Mesendoderm (in vitro differentiated cells): ENCODE measurements around the gene DDR1.
"Not testable (repeated sequence)": the region's sequence is repeated elsewhere in the genome, so short reads cannot be mapped to it uniquely, and the experiment has no call there.

Experiments used
- DNase-seq: peaks from one replicate; pipeline ENCODE4 v3.0.0; 2013
- H2AK5ac ChIP-seq: 2 replicates; pipeline ENCODE4 v1.6.1; 2013; ENCODE audit warnings: low read length, inconsistent platforms
- H2BK120ac ChIP-seq: 2 replicates; pipeline ENCODE4 v1.6.1; 2013; ENCODE audit warnings: low read depth, mild to moderate bottlenecking, low read length, moderate library complexity, mixed read lengths
- H2BK15ac ChIP-seq: replicated peaks from 2 replicates; pipeline ENCODE4 v1.6.1; 2013; ENCODE audit warnings: low read depth, mild to moderate bottlenecking, moderate library complexity
- H2BK5ac ChIP-seq: 2 replicates; pipeline ENCODE4 v1.6.1; 2013; ENCODE audit warnings: low read length, inconsistent platforms
- H3K18ac ChIP-seq: 2 replicates; pipeline ENCODE4 v1.6.1; 2013; ENCODE audit warnings: mild to moderate bottlenecking, low read length, mixed read lengths
- H3K23ac ChIP-seq: one replicate; pipeline ENCODE4 v1.6.1; 2013; ENCODE audit warnings: low read length
- H3K27ac ChIP-seq: 2 replicates; pipeline ENCODE4 v1.5.1; 2013; ENCODE audit warnings: low read depth, mild to moderate bottlenecking, inconsistent platforms, low read length, moderate library complexity
- H3K27me3 ChIP-seq: 2 replicates; pipeline ENCODE4 v1.6.1; 2013; ENCODE audit warnings: low read length, control low read depth, mild to moderate bottlenecking, inconsistent platforms; ENCODE audit not compliant: insufficient read depth, poor library complexity
- H3K36me3 ChIP-seq: 2 replicates; pipeline ENCODE4 v1.6.1; 2013; ENCODE audit warnings: low read length, inconsistent platforms; ENCODE audit not compliant: control insufficient read depth, insufficient read depth
- H3K4ac ChIP-seq: one replicate; pipeline ENCODE4 v1.6.1; 2013; ENCODE audit warnings: low read depth, mild to moderate bottlenecking, low read length, moderate library complexity
- H3K4me1 ChIP-seq: 2 replicates; pipeline ENCODE4 v1.6.1; 2013; ENCODE audit warnings: low read depth, low read length, inconsistent platforms; ENCODE audit not compliant: control insufficient read depth
- H3K4me2 ChIP-seq: 2 replicates; pipeline ENCODE4 v1.6.1; 2013; ENCODE audit warnings: low read length
- H3K4me3 ChIP-seq: 2 replicates; pipeline ENCODE4 v1.5.1; 2013; ENCODE audit warnings: mild to moderate bottlenecking, low read length
- H3K56ac ChIP-seq: one replicate; pipeline ENCODE4 v1.6.1; 2013; ENCODE audit warnings: low read length
- H3K79me1 ChIP-seq: 2 replicates; pipeline ENCODE4 v1.6.1; 2013; ENCODE audit warnings: low read length, inconsistent platforms
- H3K79me2 ChIP-seq: 2 replicates; pipeline ENCODE4 v1.6.1; 2013; ENCODE audit warnings: mild to moderate bottlenecking, low read length; ENCODE audit not compliant: control insufficient read depth, insufficient read depth
- H3K9ac ChIP-seq: 2 replicates; pipeline ENCODE4 v1.6.1; 2013; ENCODE audit warnings: low read length, inconsistent platforms
- H4K5ac ChIP-seq: one replicate; pipeline ENCODE4 v1.6.1; 2013; ENCODE audit warnings: low read length
- H4K8ac ChIP-seq: one replicate; pipeline ENCODE4 v1.6.1; 2013; ENCODE audit warnings: low read depth, mild to moderate bottlenecking, control low read depth, low read length, moderate library complexity
- WGBS: extraction: QIAGEN DNeasy Blood & Tissue Kit; methylation state at CpG from one replicate; pipeline ENCODE4 v1.1.7; 2013; ENCODE audit warnings: low lambda C conversion rate, missing lambda C conversion rate; ENCODE audit not compliant: insufficient coverage; ENCODE audit errors: extremely low coverage; 5-methylcytosine and 5-hydroxymethylcytosine counted together

DDR1 gene

GRCh38 chr6:30855429-30856075, 28.8 kb upstream of the DDR1 start:
- DNase-seq = no peak
- no peak overlapping the region for H3K4me2 ChIP-seq
- WGBS = no CpG with 5 or more reads among the region's 6 CpGs
- no peak overlapping the region for H2BK15ac ChIP-seq
- H3K27ac ChIP-seq = no peak overlapping the region
- H4K5ac ChIP-seq = no peak overlapping the region
- H2BK120ac ChIP-seq = no peak overlapping the region
- H3K79me2 ChIP-seq = no peaks in the 10 kb centered on the region
- no peak overlapping the region for H3K18ac ChIP-seq
- H3K27me3 ChIP-seq = no peaks in the 10 kb centered on the region
- H3K4ac ChIP-seq = no peak overlapping the region
- H2AK5ac ChIP-seq = no peak overlapping the region
- no peak overlapping the region for H4K8ac ChIP-seq
- no peaks in the 10 kb centered on the region for H3K36me3 ChIP-seq
- no peak overlapping the region for H2BK5ac ChIP-seq
- H3K4me3 ChIP-seq = no peak overlapping the region
- no peaks in the 10 kb centered on the region for H3K4me1 ChIP-seq
- no peak overlapping the region for H3K56ac ChIP-seq
- no peak overlapping the region for H3K9ac ChIP-seq
- no peak overlapping the region for H3K23ac ChIP-seq
- H3K79me1 ChIP-seq = no peaks in the 10 kb centered on the region

GRCh38 chr6:30857112-30857511, 27.2 kb upstream of the DDR1 start:
- H2BK120ac ChIP-seq = no peak overlapping the region
- H3K9ac ChIP-seq = no peak overlapping the region
- no peak overlapping the region for H3K23ac ChIP-seq
- no peaks in the 10 kb centered on the region for H3K79me1 ChIP-seq
- H2BK15ac ChIP-seq = no peak overlapping the region
- no peak overlapping the region for H3K18ac ChIP-seq
- WGBS = no CpG with 5 or more reads among the region's 5 CpGs
- H3K4me3 ChIP-seq = no peak overlapping the region
- H4K5ac ChIP-seq = no peak overlapping the region
- no peak overlapping the region for H4K8ac ChIP-seq
- no peaks in the 10 kb centered on the region for H3K4me1 ChIP-seq
- no peak overlapping the region for H3K27ac ChIP-seq
- H3K4ac ChIP-seq = no peak overlapping the region
- H3K79me2 ChIP-seq = no peaks in the 10 kb centered on the region
- no peaks in the 10 kb centered on the region for H3K36me3 ChIP-seq
- no peak overlapping the region for H2BK5ac ChIP-seq
- H2AK5ac ChIP-seq = no peak overlapping the region
- no peak overlapping the region for H3K4me2 ChIP-seq
- H3K56ac ChIP-seq = no peak overlapping the region
- no peak for DNase-seq
- H3K27me3 ChIP-seq = no peaks in the 10 kb centered on the region

- Histone ChIP-seq H3K4me1 (no peaks in the 10 kb centered on the region), H3K27me3 (no peaks in the 10 kb centered on the region), H3K79me2 (no peaks in the 10 kb centered on the region), H4K5ac (no peak overlapping the region), H2AK5ac (no peak overlapping the region), H3K27ac (no peak overlapping the region), H3K36me3 (no peaks in the 10 kb centered on the region), H3K56ac (no peak overlapping the region), H3K79me1 (no peaks in the 10 kb centered on the region), H3K18ac (no peak overlapping the region), H3K9ac (no peak overlapping the region), H2BK120ac (no peak overlapping the region), H3K23ac (no peak overlapping the region), H3K4me2 (no peak overlapping the region), H4K8ac (no peak overlapping the region), H3K4me3 (no peak overlapping the region), H2BK15ac (no peak overlapping the region), H2BK5ac (no peak overlapping the region), H3K4ac (no peak overlapping the region)
- DNase-seq = no peak
- no CpG with 5 or more reads among the region's 5 CpGs for WGBS
Observed at GRCh38 chr6:30857549-30857948, 26.8 kb upstream of the DDR1 start.

GRCh38 chr6:30859726-30860125, 24.6 kb upstream of the DDR1 start:
- WGBS = no CpG with 5 or more reads among the region's 4 CpGs

GRCh38 chr6:30861257-30862048, 22.9 kb upstream of the DDR1 start:
- Histone ChIP-seq H3K56ac (no peak overlapping the region), H2BK15ac (no peak overlapping the region), H2AK5ac (no peak overlapping the region), H3K27me3 (no peaks in the 10 kb centered on the region), H3K23ac (no peak overlapping the region), H4K8ac (no peak overlapping the region), H3K4me3 (no peak overlapping the region), H2BK5ac (no peak overlapping the region), H3K79me2 (no peaks in the 10 kb centered on the region), H3K9ac (no peak overlapping the region), H3K4ac (no peak overlapping the region), H3K4me1 (no peaks in the 10 kb centered on the region), H3K4me2 (no peak overlapping the region), H4K5ac (no peak overlapping the region), H3K79me1 (no peaks in the 10 kb centered on the region), H2BK120ac (no peak overlapping the region), H3K36me3 (no peaks in the 10 kb centered on the region), H3K27ac (no peak overlapping the region), H3K18ac (no peak overlapping the region)
- no peak for DNase-seq
- no CpG with 5 or more reads among the region's 3 CpGs for WGBS

More at GRCh38 chr6:30859726-30860125, 24.6 kb upstream of the DDR1 start:
- H3K36me3 ChIP-seq, H4K5ac ChIP-seq, H3K79me1 ChIP-seq, H2AK5ac ChIP-seq, H3K56ac ChIP-seq, H4K8ac ChIP-seq, H3K27ac ChIP-seq, H2BK5ac ChIP-seq, H3K4me1 ChIP-seq, H2BK15ac ChIP-seq, H3K4me2 ChIP-seq, DNase-seq, H3K4ac ChIP-seq, H3K27me3 ChIP-seq, H2BK120ac ChIP-seq, H3K4me3 ChIP-seq, H3K23ac ChIP-seq, H3K18ac ChIP-seq, H3K79me2 ChIP-seq, H3K9ac ChIP-seq: not testable (repeated sequence)
